DOHH2 (cell line): ENCODE results near the gene ACTL7A.

Source experiments
- H3F3A ChIP-seq: fragments of 200-600 bp; sonication (generic), shearing (Covaris generic); 2 replicates; pipeline ENCODE4 v1.6.0; 2016; ENCODE audit warnings: antibody characterized with exemption, mild to moderate bottlenecking; ENCODE audit not compliant: control insufficient read depth, insufficient read depth
- H3K27ac ChIP-seq: fragments of 200-600 bp; sonication (generic); 2 replicates; pipeline ENCODE4 v1.5.1; 2014; ENCODE audit warnings: low read depth, mild to moderate bottlenecking, low read length, moderate library complexity
- H3K27me3 ChIP-seq: fragments of 200-600 bp; sonication (generic); 2 replicates; pipeline ENCODE4 v1.6.1; 2014; ENCODE audit warnings: mild to moderate bottlenecking, low read length, mixed read lengths; ENCODE audit not compliant: control insufficient read depth
- H3K36me3 ChIP-seq: fragments of 200-600 bp; sonication (generic); 2 replicates; pipeline ENCODE4 v1.6.1; 2014; ENCODE audit warnings: mild to moderate bottlenecking, low read length, moderate library complexity, mixed read lengths; ENCODE audit not compliant: control insufficient read depth
- H3K4me1 ChIP-seq: fragments of 200-600 bp; sonication (generic); 2 replicates; pipeline ENCODE4 v1.6.1; 2014; ENCODE audit warnings: mild to moderate bottlenecking, low read length, mixed read lengths; ENCODE audit not compliant: control insufficient read depth
- H3K4me2 ChIP-seq: fragments of 200-600 bp; sonication (generic); 2 replicates; pipeline ENCODE4 v1.6.0; 2014; ENCODE audit warnings: mild to moderate bottlenecking, low read length, moderate library complexity
- H3K4me3 ChIP-seq: fragments of 200-600 bp; sonication (generic); 2 replicates; pipeline ENCODE4 v1.5.1; 2014; ENCODE audit warnings: mild to moderate bottlenecking, low read length, mixed read lengths
- H3K79me2 ChIP-seq: fragments of 200-600 bp; sonication (generic); 2 replicates; pipeline ENCODE4 v1.6.1; 2014; ENCODE audit warnings: mild to moderate bottlenecking, low read length, mixed read lengths; ENCODE audit not compliant: control insufficient read depth
- H3K9me2 ChIP-seq: fragments of 200-600 bp; sonication (generic); replicated peaks from 2 replicates; pipeline ENCODE4 v1.6.1; 2014; ENCODE audit warnings: mild to moderate bottlenecking, low read length, mixed read lengths; ENCODE audit not compliant: control insufficient read depth
- H3K9me3 ChIP-seq: fragments of 200-600 bp; sonication (generic); 2 replicates; pipeline ENCODE4 v1.6.1; 2014; ENCODE audit warnings: antibody characterized with exemption, low read length, mixed read lengths; ENCODE audit not compliant: control insufficient read depth, insufficient read depth
- H4K20me1 ChIP-seq: fragments of 200-600 bp; sonication (generic); 2 replicates; pipeline ENCODE4 v1.6.0; 2014; ENCODE audit warnings: low read depth, mild to moderate bottlenecking, antibody characterized with exemption, low read length, moderate library complexity; ENCODE audit not compliant: control insufficient read depth, insufficient read depth
- CTCF ChIP-seq: fragments of 200-600 bp; sonication (generic); IDR thresholded peaks from one replicate; pipeline ENCODE4 v1.5.1; 2014; ENCODE audit warnings: antibody characterized with exemption, mild to moderate bottlenecking, low read depth, low read length; ENCODE audit not compliant: poor library complexity, severe bottlenecking
- EZH2phosphoT487 ChIP-seq: fragments of 200-600 bp; sonication (generic); IDR thresholded peaks from 2 replicates; pipeline ENCODE4 v1.6.1; 2017; ENCODE audit warnings: borderline replicate concordance, mild to moderate bottlenecking, antibody characterized with exemption, low read length, moderate library complexity, mixed read lengths

The ACTL7A gene

GRCh38 chr9:108854641-108855528 is 7.2 kb upstream of the ACTL7A start:
- Histone ChIP-seq H3K4me1 (no peaks in the 10 kb centered on the region), H3K4me2 (no peak overlapping the region), H3K4me3 (no peak overlapping the region), H3F3A (no peaks in the 10 kb centered on the region), H3K9me3 (no peaks in the 10 kb centered on the region), H3K27ac (no peak overlapping the region), H3K9me2 (no peaks in the 10 kb centered on the region), H3K27me3 (no peaks in the 10 kb centered on the region), H3K36me3 (no peaks in the 10 kb centered on the region), H4K20me1 (no peaks in the 10 kb centered on the region), H3K79me2 (no peaks in the 10 kb centered on the region)
- TF ChIP-seq EZH2phosphoT487 (no peak), CTCF (no peak)

- Histone ChIP-seq H3K9me3 (no peaks in the 10 kb centered on the region), H3F3A (no peaks in the 10 kb centered on the region), H3K4me2 (no peak overlapping the region), H3K9me2 (no peaks in the 10 kb centered on the region), H3K4me1 (no peaks in the 10 kb centered on the region), H3K27me3 (no peaks in the 10 kb centered on the region), H3K79me2 (no peaks in the 10 kb centered on the region), H4K20me1 (no peaks in the 10 kb centered on the region), H3K27ac (no peak overlapping the region), H3K36me3 (no peaks in the 10 kb centered on the region), H3K4me3 (no peak overlapping the region)
- no peak for TF ChIP-seq CTCF
- no peak for TF ChIP-seq EZH2phosphoT487
Observed at GRCh38 chr9:108855529-108855886, 6.6 kb upstream of the ACTL7A start.

GRCh38 chr9:108855888-108856287 is 6.2 kb upstream of the ACTL7A start, which contains the start of gene ACTL7B:
TSS of gene ACTL7B (minus strand) at chr9:108855986. CDS start at chr9:108855930, 56 bp downstream.
- Histone ChIP-seq H4K20me1 (no peaks in the 10 kb centered on the region), H3K4me3 (no peak within 1 kb of the TSS), H3K4me1 (no peaks in the 10 kb centered on the region), H3K79me2 (no peaks in the 10 kb centered on the region), H3K27me3 (no peaks in the 10 kb centered on the region), H3K27ac (no peak within 1 kb of the TSS), H3K4me2 (no peak within 1 kb of the TSS), H3K9me2 (no peaks in the 10 kb centered on the region), H3K9me3 (no peaks in the 10 kb centered on the region), H3K36me3 (no peaks in the 10 kb centered on the region), H3F3A (no peaks in the 10 kb centered on the region)
- no peak for TF ChIP-seq EZH2phosphoT487
- TF ChIP-seq CTCF: no peak
